Neural crest cell (in vitro differentiated cells): ENCODE results near the gene METTL8. TPM values are rescaled to one million over a fixed set of nuclear protein-coding genes. Genes with fewer than 3 reads are reported as not detected.

Experiments
- DNase-seq: peaks from one replicate; pipeline ENCODE4 v3.0.0; 2021; ENCODE audit warnings: low read depth, mixed read lengths, low spot score
- H3K27ac Mint-ChIP-seq: one replicate; pipeline ENCODE4 v1.8.0; 2021; ENCODE audit warnings: mild to moderate bottlenecking, mixed read lengths; ENCODE audit not compliant: unreplicated experiment
- H3K27me3 Mint-ChIP-seq: 2 replicates; pipeline ENCODE4 v1.8.0; 2021; ENCODE audit warnings: low read depth, mild to moderate bottlenecking, mixed read lengths
- H3K36me3 Mint-ChIP-seq: 2 replicates; pipeline ENCODE4 v1.8.0; 2021; ENCODE audit warnings: low read depth, mild to moderate bottlenecking, mixed read lengths
- H3K4me1 Mint-ChIP-seq: 2 replicates; pipeline ENCODE4 v1.8.0; 2021; ENCODE audit warnings: mixed read lengths
- H3K4me3 Mint-ChIP-seq: one replicate; pipeline ENCODE4 v1.8.0; 2021; ENCODE audit warnings: mild to moderate bottlenecking, mixed read lengths
- H3K9me3 Mint-ChIP-seq: 2 replicates; pipeline ENCODE4 v1.8.0; 2021; ENCODE audit warnings: mixed read lengths
- CTCF ChIP-seq: fragments of 200-600 bp; sonication (generic); conservative IDR thresholded peaks from 2 replicates; pipeline ENCODE4 v1.5.0; 2021; ENCODE audit warnings: antibody characterized with exemption, mild to moderate bottlenecking
- total RNA-seq: library from RNA; stranded (reverse); gene quantifications from 2 replicates; pipeline ENCODE4 v1.2.1, GENCODE V29; 2021

The METTL8 gene
- total RNA-seq, 1 donor from 2014 or later = 21.6 TPM

- H3K36me3 Mint-ChIP-seq = peaks cover 10% of the 10 kb centered on the region
- no peak for TF ChIP-seq CTCF
- DNase-seq = no peak
- no peaks in the 10 kb centered on the region for H3K27me3 Mint-ChIP-seq
- no peaks in the 10 kb centered on the region for H3K4me1 Mint-ChIP-seq
- H3K9me3 Mint-ChIP-seq = no peaks in the 10 kb centered on the region
- H3K4me3 Mint-ChIP-seq = no peak overlapping the region
- H3K27ac Mint-ChIP-seq = no peak overlapping the region
Measured at GRCh38 chr2:171478345-171478744, 44.6 kb upstream of the METTL8 start.

DNA sequence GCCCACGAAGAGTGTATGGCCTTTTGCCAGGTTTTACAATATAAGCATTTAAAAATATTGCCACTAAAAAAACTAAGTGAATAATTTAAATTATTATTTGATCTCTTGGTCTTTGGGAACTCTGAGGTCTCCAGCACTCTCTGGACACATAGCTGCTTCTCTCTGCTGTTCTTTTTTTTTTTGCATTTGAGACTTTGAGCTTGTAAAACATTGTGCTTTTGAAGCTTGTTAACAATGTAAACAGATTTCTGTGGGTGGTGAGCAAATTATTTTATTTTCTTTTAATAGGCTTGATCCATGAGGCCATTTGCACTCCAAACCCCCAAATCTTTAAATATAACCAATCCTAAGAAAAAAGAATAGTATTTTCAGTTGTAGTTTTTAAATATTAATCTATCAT lies 42.2 kb upstream of the METTL8 start:
- Mint-ChIP-seq H3K4me1 (no peaks in the 10 kb centered on the region), H3K27me3 (no peaks in the 10 kb centered on the region), H3K36me3 (peaks cover 10% of the 10 kb centered on the region), H3K4me3 (no peak overlapping the region), H3K27ac (no peak overlapping the region), H3K9me3 (no peaks in the 10 kb centered on the region)
- DNase-seq = no peak
- TF ChIP-seq CTCF = no peak

- peaks cover 19% of the 10 kb centered on the region for H3K36me3 Mint-ChIP-seq
- H3K27ac Mint-ChIP-seq = no peak overlapping the region
- no peaks in the 10 kb centered on the region for H3K4me1 Mint-ChIP-seq
- no peaks in the 10 kb centered on the region for H3K27me3 Mint-ChIP-seq
- DNase-seq = no peak
- H3K9me3 Mint-ChIP-seq = no peaks in the 10 kb centered on the region
- TF ChIP-seq CTCF = no peak
- no peak overlapping the region for H3K4me3 Mint-ChIP-seq
Measured at GRCh38 chr2:171470129-171470528, 36.3 kb upstream of the METTL8 start.

DNA sequence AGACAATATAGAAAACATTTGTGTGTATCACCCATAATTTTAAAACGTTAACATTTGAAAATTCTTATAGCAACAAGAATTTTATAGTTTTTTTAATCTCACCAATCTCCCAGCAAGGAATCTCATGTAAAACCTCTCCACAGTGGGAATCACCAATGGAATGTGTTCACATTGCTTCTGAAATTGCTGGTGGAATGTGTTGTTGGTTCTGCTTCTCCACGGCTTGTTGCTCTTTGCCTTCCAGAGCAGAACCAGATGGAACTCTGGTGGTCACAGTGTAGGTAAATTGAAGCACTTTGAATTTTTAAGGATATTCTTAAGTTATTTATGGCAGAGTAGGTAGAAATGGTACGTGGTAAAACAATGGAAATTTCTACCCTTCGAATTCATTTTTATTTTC lies 35.4 kb upstream of the METTL8 start:
- no peak overlapping the region for H3K27ac Mint-ChIP-seq
- no peaks in the 10 kb centered on the region for H3K4me1 Mint-ChIP-seq
- no peaks in the 10 kb centered on the region for H3K27me3 Mint-ChIP-seq
- H3K4me3 Mint-ChIP-seq = no peak overlapping the region
- H3K36me3 Mint-ChIP-seq = peaks cover 14% of the 10 kb centered on the region
- DNase-seq = no peak
- no peak for TF ChIP-seq CTCF
- H3K9me3 Mint-ChIP-seq = no peaks in the 10 kb centered on the region

GRCh38 chr2:171460537-171460936 lies 26.7 kb upstream of the METTL8 start:
- Mint-ChIP-seq H3K4me1 (peaks cover 4% of the 10 kb centered on the region), H3K27me3 (no peaks in the 10 kb centered on the region), H3K36me3 (peaks cover 30% of the 10 kb centered on the region), H3K27ac (no peak overlapping the region), H3K9me3 (peaks cover 7% of the 10 kb centered on the region), H3K4me3 (no peak overlapping the region)
- DNase-seq = no peak
- TF ChIP-seq CTCF = no peak

- Mint-ChIP-seq H3K9me3 (peaks cover 10% of the 10 kb centered on the region), H3K4me3 (no peak overlapping the region), H3K27me3 (no peaks in the 10 kb centered on the region), H3K27ac (no peak overlapping the region), H3K36me3 (peaks cover 35% of the 10 kb centered on the region), H3K4me1 (peaks cover 4% of the 10 kb centered on the region)
- no peak for TF ChIP-seq CTCF
- DNase-seq = no peak
Measured at GRCh38 chr2:171459498-171459897, 25.7 kb upstream of the METTL8 start.
